ENCODE data around the gene GPANK1.

The GPANK1 gene

GRCh38 chr6:31654574-31655348, 10.0 kb downstream of the GPANK1 start:
- no peak overlapping the region for H3K4me3 ChIP-seq (ENCODE audit: low read depth, low read length)
- H4K12ac ChIP-seq (ENCODE audit: low read depth, low read length), result no peak overlapping the region
- H3K9me3 ChIP-seq (ENCODE audit: insufficient read depth, low read depth, low read length), result no peaks in the 10 kb centered on the region
- H3K4me1 ChIP-seq (ENCODE audit: control insufficient read depth in 1 of 2, insufficient read depth in 2 of 2, low read length in 2 of 2), result peaks cover 15 to 24% of the 10 kb centered on the region in 2 experiments
- peaks cover 13% of the 10 kb centered on the region for H3K79me2 ChIP-seq (ENCODE audit: control insufficient read depth, insufficient read depth, low read length, poor library complexity)
- H3K9ac ChIP-seq (ENCODE audit: low read length), result no peak overlapping the region
- no peak overlapping the region for H2BK120ac ChIP-seq (ENCODE audit: insufficient read depth, low read length, poor library complexity)
- DNase-seq, result no peak
- H3K27me3 ChIP-seq (ENCODE audit: insufficient read depth, low read length), result no peaks in the 10 kb centered on the region
- H4K91ac ChIP-seq (ENCODE audit: low read depth, low read length), result no peak overlapping the region
- no peak overlapping the region for H2AFZ ChIP-seq (ENCODE audit: insufficient read depth, low read length, poor library complexity)
- no peak overlapping the region for H3K4ac ChIP-seq (ENCODE audit: low read depth, low read length)
- WGBS (ENCODE audit: extremely low coverage, insufficient coverage, insufficient read length), result no CpG with 5 or more reads among the region's 8 CpGs
- H3K18ac ChIP-seq (ENCODE audit: low read length), result no peak overlapping the region
- no peak overlapping the region for H2BK12ac ChIP-seq (ENCODE audit: low read length)
- H3K4me2 ChIP-seq (ENCODE audit: low read length), result no peak overlapping the region
- peaks cover 10 to 15% of the 10 kb centered on the region in 2 experiments for H3K36me3 ChIP-seq (ENCODE audit: control insufficient read depth in 1 of 2, insufficient read depth in 2 of 2, low read length in 2 of 2)
- no peak overlapping the region for H3K27ac ChIP-seq (ENCODE audit: low read depth, low read length)
- H2AK5ac ChIP-seq (ENCODE audit: low read length), result no peak overlapping the region
- no peak overlapping the region for H3K23ac ChIP-seq (ENCODE audit: low read length)
- peaks cover 17% of the 10 kb centered on the region for H3K79me1 ChIP-seq (ENCODE audit: low read length)
- no peak overlapping the region for H3K14ac ChIP-seq (ENCODE audit: low read length)
- H2BK5ac ChIP-seq (ENCODE audit: low read depth, low read length, poor library complexity), result no peak overlapping the region
- no peak overlapping the region for H4K8ac ChIP-seq (ENCODE audit: low read depth, low read length)

GRCh38 chr6:31652925-31653724, 11.7 kb downstream of the GPANK1 start:
- peaks cover 7% of the 10 kb centered on the region for H3K79me2 ChIP-seq (ENCODE audit: control insufficient read depth, insufficient read depth, low read length, poor library complexity)
- H3K4me3 ChIP-seq (ENCODE audit: low read depth, low read length), result peak overlapping the region; percentile 90
- H3K4me1 ChIP-seq (ENCODE audit: control insufficient read depth in 1 of 2, insufficient read depth in 2 of 2, low read length in 2 of 2), result peaks cover 6 to 10% of the 10 kb centered on the region in 2 experiments
- H3K9ac ChIP-seq (ENCODE audit: low read length), result peak overlapping the region; percentile 75
- H3K4me2 ChIP-seq (ENCODE audit: low read length), result peak overlapping the region; percentile 69
- DNase-seq, result peak in 1 of 2 donors; percentile 75
- peaks cover 17% of the 10 kb centered on the region for H3K79me1 ChIP-seq (ENCODE audit: low read length)
- no peak overlapping the region for H3K23ac ChIP-seq (ENCODE audit: low read length)
- H3K4ac ChIP-seq (ENCODE audit: low read depth, low read length), result peak overlapping the region; percentile 82
- no peak overlapping the region for H3K18ac ChIP-seq (ENCODE audit: low read length)
- H4K12ac ChIP-seq (ENCODE audit: low read depth, low read length), result peak overlapping the region; percentile 95
- no CpG with 5 or more reads among the region's 37 CpGs for WGBS (ENCODE audit: extremely low coverage, insufficient coverage, insufficient read length)
- no peaks in the 10 kb centered on the region for H3K27me3 ChIP-seq (ENCODE audit: insufficient read depth, low read length)
- H2BK5ac ChIP-seq (ENCODE audit: low read depth, low read length, poor library complexity), result peak overlapping the region; percentile 92
- H2AFZ ChIP-seq (ENCODE audit: insufficient read depth, low read length, poor library complexity), result peak overlapping the region; percentile 72
- H3K36me3 ChIP-seq (ENCODE audit: control insufficient read depth in 1 of 2, insufficient read depth in 2 of 2, low read length in 2 of 2), result peaks cover 17 to 29% of the 10 kb centered on the region in 2 experiments
- no peaks in the 10 kb centered on the region for H3K9me3 ChIP-seq (ENCODE audit: insufficient read depth, low read depth, low read length)
- peak overlapping the region; percentile 93 for H3K27ac ChIP-seq (ENCODE audit: low read depth, low read length)
- peak overlapping the region; percentile 10 for H2BK120ac ChIP-seq (ENCODE audit: insufficient read depth, low read length, poor library complexity)
- H3K14ac ChIP-seq (ENCODE audit: low read length), result peak overlapping the region; percentile 83
- no peak overlapping the region for H2BK12ac ChIP-seq (ENCODE audit: low read length)
- H4K8ac ChIP-seq (ENCODE audit: low read depth, low read length), result peak overlapping the region; percentile 96
- no peak overlapping the region for H2AK5ac ChIP-seq (ENCODE audit: low read length)
- peak overlapping the region; percentile 92 for H4K91ac ChIP-seq (ENCODE audit: low read depth, low read length)

- Histone ChIP-seq H3K36me3 (ENCODE audit: control insufficient read depth in 1 of 2, insufficient read depth in 2 of 2, low read length in 2 of 2) (peaks cover 24 to 34% of the 10 kb centered on the region in 2 experiments), H2BK12ac (ENCODE audit: low read length) (no peak overlapping the region), H2AK5ac (ENCODE audit: low read length) (peak overlapping the region; percentile 76), H3K9me3 (ENCODE audit: insufficient read depth, low read depth, low read length) (no peaks in the 10 kb centered on the region), H2BK120ac (ENCODE audit: insufficient read depth, low read length, poor library complexity) (peak overlapping the region; percentile 83), H4K8ac (ENCODE audit: low read depth, low read length) (peak overlapping the region; percentile 96), H4K91ac (ENCODE audit: low read depth, low read length) (peak overlapping the region; percentile 92), H3K18ac (ENCODE audit: low read length) (peak overlapping the region; percentile 87), H3K4me1 (ENCODE audit: control insufficient read depth in 1 of 2, insufficient read depth in 2 of 2, low read length in 2 of 2) (peaks cover 6 to 9% of the 10 kb centered on the region in 2 experiments), H4K12ac (ENCODE audit: low read depth, low read length) (peak overlapping the region; percentile 88), H2AFZ (ENCODE audit: insufficient read depth, low read length, poor library complexity) (peak overlapping the region; percentile 30), H2BK5ac (ENCODE audit: low read depth, low read length, poor library complexity) (peak overlapping the region; percentile 92), H3K79me2 (ENCODE audit: control insufficient read depth, insufficient read depth, low read length, poor library complexity) (peaks cover 7% of the 10 kb centered on the region), H3K4ac (ENCODE audit: low read depth, low read length) (peak overlapping the region; percentile 82), H3K4me2 (ENCODE audit: low read length) (peak overlapping the region; percentile 69), H3K4me3 (ENCODE audit: low read depth, low read length) (peak overlapping the region; percentile 90), H3K14ac (ENCODE audit: low read length) (peak overlapping the region; percentile 95), H3K27me3 (ENCODE audit: insufficient read depth, low read length) (no peaks in the 10 kb centered on the region), H3K23ac (ENCODE audit: low read length) (no peak overlapping the region), H3K27ac (ENCODE audit: low read depth, low read length) (peak overlapping the region; percentile 93), H3K79me1 (ENCODE audit: low read length) (peaks cover 17% of the 10 kb centered on the region), H3K9ac (ENCODE audit: low read length) (peak overlapping the region; percentile 86)
- WGBS (ENCODE audit: extremely low coverage, insufficient coverage, insufficient read length), result no CpG with 5 or more reads among the region's 29 CpGs
- DNase-seq, result peak; percentile 74 to 82
Measured at GRCh38 chr6:31651602-31652191, 13.1 kb downstream of the GPANK1 start.

DNA sequence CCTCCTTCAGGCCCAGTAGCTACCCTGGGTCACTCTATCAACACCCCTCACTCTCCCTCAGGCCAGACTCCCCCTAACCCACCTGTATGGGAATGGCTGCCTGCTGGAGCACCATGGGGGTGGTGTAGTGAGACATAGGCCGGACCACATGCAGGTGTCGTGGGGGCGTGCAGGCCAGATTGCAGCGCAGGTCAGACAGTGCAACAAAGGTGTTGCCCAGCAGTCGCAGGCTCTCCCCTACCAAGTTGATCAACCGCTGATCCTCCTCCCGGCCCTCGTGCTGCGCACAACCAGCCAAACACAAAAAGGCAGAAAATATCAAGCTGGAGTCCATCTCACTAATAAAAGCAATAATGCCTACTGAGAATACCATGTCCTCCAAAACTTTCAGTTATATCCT, 19.5 kb downstream of the GPANK1 start:
- Histone ChIP-seq H3K4ac (ENCODE audit: low read depth, low read length) (no peak overlapping the region), H3K4me3 (ENCODE audit: low read depth, low read length) (no peak overlapping the region), H3K27me3 (ENCODE audit: insufficient read depth, low read length) (no peaks in the 10 kb centered on the region), H3K9me3 (ENCODE audit: insufficient read depth, low read depth, low read length) (peaks cover 4% of the 10 kb centered on the region), H3K4me1 (ENCODE audit: control insufficient read depth in 1 of 2, insufficient read depth in 2 of 2, low read length in 2 of 2) (no peaks in the 10 kb centered on the region), H4K12ac (ENCODE audit: low read depth, low read length) (no peak overlapping the region), H3K36me3 (ENCODE audit: control insufficient read depth in 1 of 2, insufficient read depth in 2 of 2, low read length in 2 of 2) (peaks cover 70 to 83% of the 10 kb centered on the region in 2 experiments), H2BK5ac (ENCODE audit: low read depth, low read length, poor library complexity) (no peak overlapping the region), H3K79me1 (ENCODE audit: low read length) (no peaks in the 10 kb centered on the region), H3K14ac (ENCODE audit: low read length) (no peak overlapping the region), H2BK120ac (ENCODE audit: insufficient read depth, low read length, poor library complexity) (no peak overlapping the region), H3K18ac (ENCODE audit: low read length) (no peak overlapping the region), H4K91ac (ENCODE audit: low read depth, low read length) (no peak overlapping the region), H3K79me2 (ENCODE audit: control insufficient read depth, insufficient read depth, low read length, poor library complexity) (no peaks in the 10 kb centered on the region), H3K27ac (ENCODE audit: low read depth, low read length) (no peak overlapping the region), H4K8ac (ENCODE audit: low read depth, low read length) (no peak overlapping the region), H3K9ac (ENCODE audit: low read length) (no peak overlapping the region), H3K23ac (ENCODE audit: low read length) (no peak overlapping the region), H2AK5ac (ENCODE audit: low read length) (no peak overlapping the region), H2BK12ac (ENCODE audit: low read length) (no peak overlapping the region), H2AFZ (ENCODE audit: insufficient read depth, low read length, poor library complexity) (no peak overlapping the region), H3K4me2 (ENCODE audit: low read length) (no peak overlapping the region)
- no peak for DNase-seq
- no CpG with 5 or more reads among the region's 9 CpGs for WGBS (ENCODE audit: extremely low coverage, insufficient coverage, insufficient read length)

All from trophoblast cell (in vitro differentiated cells and primary cell).